Adrenal gland (tissue), 5 donors: ENCODE measurements around the gene LZTS2.

Experiments used
- POLR2A ChIP-seq, 2 donors: fragments of 450-650 bp; IDR thresholded peaks; one replicate each; pipeline ENCODE4 v1.6.1; 2017; ENCODE audit warnings: antibody characterized with exemption in 2 of 2, mild to moderate bottlenecking in 2 of 2, moderate library complexity in 1 of 2
- TF ChIP-seq, protein P1 (sequence below), 6 experiments: fragments of 450-650 bp in 4 of 6; fragments of 200-600 bp in 2 of 6; sonication (generic) in 1 of 6; IDR thresholded peaks; 1 replicate in 5 of 6; 2 replicates in 1 of 6; pipeline versions ENCODE4 v1.5.1 to v1.8.0; 2016 to 2021; ENCODE audit warnings: antibody characterized with exemption in 6 of 6, mild to moderate bottlenecking in 2 of 6, moderate library complexity in 1 of 6
- donor health status: DM: no; HTN: no; CAD: no.

DNA sequence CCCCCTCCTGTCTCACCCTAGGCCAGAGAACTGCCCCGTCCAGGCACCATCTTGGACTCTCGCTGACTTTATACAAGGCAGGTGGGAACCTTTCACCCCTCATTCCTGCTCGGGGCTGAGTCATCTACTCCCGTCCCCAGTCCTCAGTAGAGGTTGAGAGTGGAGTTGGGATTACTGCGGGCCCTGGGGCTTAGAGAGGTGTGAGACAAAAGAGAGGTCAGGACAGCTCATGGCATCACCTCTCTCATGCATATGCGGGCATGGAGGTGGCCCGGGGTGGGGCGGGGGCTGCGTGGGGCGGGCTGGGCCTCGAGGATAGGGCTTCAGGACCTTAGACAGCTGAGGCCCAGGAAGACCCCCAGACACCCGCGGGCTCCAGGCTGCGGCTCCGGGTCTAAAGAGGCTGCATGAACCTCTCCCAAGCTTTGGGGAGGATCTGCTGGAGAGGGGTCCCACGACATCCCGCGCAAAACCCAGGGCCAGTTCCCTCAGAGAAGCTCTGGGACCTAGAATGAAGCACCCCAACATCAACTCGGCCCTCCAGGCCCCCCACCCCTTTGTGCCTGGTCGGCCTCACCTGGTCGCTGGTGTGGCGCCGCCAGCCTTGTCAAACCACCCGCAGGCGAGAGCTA is 31.0 kb downstream of the LZTS2 start:
- TF ChIP-seq, protein P1, sequence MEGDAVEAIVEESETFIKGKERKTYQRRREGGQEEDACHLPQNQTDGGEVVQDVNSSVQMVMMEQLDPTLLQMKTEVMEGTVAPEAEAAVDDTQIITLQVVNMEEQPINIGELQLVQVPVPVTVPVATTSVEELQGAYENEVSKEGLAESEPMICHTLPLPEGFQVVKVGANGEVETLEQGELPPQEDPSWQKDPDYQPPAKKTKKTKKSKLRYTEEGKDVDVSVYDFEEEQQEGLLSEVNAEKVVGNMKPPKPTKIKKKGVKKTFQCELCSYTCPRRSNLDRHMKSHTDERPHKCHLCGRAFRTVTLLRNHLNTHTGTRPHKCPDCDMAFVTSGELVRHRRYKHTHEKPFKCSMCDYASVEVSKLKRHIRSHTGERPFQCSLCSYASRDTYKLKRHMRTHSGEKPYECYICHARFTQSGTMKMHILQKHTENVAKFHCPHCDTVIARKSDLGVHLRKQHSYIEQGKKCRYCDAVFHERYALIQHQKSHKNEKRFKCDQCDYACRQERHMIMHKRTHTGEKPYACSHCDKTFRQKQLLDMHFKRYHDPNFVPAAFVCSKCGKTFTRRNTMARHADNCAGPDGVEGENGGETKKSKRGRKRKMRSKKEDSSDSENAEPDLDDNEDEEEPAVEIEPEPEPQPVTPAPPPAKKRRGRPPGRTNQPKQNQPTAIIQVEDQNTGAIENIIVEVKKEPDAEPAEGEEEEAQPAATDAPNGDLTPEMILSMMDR (IDR thresholded peaks at IDR 0.05) = no peak
- TF ChIP-seq POLR2A (IDR thresholded peaks at IDR 0.05) = no peak
